ELR (cell line): Measurements from ENCODE around the gene CTNNA3.

Experiments used
- DNase-seq: peaks from one replicate; pipeline ENCODE4 v3.0.0-alpha.2; 2015; ENCODE audit warnings: low read depth

The CTNNA3 gene

DNA sequence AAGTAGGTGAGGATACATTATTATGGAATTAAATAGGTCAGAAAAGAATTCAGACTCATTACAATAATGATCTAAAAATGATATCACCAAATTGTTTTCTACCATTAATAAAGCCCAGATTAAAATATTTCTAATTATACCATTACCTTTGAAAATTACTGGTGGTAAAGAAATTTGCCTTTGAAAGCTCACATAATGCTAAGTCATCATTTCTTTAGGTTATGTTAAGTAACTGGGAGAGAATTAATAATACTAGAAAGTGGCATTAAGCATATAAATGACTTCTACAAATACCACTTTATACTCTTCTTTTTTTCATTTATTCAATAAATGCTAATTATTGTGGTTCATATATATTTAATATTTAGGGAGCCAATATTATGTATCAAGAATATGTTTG lies 1411.4 kb downstream of the CTNNA3 start:
- no peak for DNase-seq

DNA sequence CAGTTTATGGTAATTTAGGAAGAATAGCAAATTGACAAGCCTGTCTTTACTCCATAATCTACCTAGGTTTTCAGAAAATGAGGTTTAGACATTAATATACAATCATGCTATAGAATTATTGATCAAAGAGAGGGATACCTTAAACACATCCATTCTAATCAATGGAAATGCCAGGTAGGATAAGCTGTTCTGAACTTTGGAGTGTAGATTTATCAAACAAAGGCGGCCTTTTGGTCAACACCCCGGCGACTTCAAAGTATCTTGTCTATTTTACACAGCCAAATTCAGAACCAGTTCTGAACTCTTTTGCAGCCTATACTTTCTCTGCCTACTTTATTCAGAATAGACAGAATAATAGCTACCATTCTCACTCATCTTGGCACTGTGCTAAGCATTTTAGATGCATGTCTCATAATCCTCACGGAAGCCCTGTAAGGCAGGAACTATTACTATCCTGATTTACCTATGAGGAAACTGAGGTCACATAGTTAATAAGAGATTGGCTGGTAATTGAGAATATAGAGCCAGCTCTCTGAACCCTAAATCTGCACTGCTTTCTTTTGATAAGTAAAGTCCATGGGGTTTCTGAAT lies 1412.0 kb downstream of the CTNNA3 start:
- DNase-seq, result no peak

DNA sequence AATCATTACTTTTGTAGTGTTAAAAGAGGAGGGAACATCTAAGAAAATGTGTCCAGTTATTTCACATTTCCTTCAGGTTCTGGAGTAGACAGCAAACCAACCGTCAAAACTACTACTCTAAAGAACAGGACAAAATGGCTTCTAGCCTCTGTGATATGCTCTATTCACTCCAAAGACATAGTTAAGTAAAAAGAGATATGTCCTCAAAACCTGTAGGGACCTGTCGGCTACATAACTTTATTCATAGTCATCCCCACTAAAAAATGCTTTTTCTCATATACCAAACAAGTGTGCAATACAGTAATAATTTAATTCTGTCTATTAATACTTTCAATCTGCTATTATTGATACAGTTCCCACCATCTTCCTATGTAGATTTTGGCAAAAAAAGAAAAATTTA lies 1412.9 kb downstream of the CTNNA3 start:
- DNase-seq, result no peak

DNA sequence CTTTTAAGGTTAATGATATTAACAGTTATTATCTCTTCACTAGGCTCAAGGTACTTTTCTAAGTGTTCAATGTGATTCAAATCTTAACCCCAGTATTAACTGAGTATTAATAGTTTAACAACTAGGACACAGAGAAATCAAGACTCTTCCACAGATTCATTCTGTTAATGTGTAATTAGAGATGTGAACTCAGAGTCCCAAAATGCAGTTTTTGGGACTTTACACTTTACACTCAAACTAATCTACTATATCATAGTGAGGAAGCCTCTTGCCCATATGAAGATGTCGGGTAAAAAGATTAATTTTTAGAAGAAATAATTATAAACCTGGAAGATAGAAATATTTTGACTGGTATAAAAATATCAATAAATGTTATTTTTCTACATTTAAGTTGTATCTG lies 1414.7 kb downstream of the CTNNA3 start:
- DNase-seq, result no peak

DNA sequence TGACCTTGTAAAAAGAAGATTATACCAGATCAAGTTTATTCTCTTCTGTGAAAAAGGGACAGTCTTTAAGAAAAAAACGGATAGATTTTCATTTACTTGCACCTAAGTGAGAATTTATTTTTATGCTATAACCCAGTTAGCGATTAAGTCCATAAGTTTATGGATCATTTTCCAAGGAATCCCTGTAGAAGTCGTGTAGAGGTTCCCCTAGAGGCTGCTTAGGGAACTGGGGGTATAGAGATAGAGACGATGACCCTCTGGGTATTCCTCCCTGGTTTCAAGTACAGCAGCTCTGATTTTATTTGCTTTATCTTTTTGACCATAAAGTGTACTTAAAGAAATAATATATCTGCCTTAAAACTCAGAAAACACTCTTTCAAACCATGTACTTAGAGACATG lies 1418.5 kb downstream of the CTNNA3 start:
- DNase-seq, result peak; percentile 4

DNA sequence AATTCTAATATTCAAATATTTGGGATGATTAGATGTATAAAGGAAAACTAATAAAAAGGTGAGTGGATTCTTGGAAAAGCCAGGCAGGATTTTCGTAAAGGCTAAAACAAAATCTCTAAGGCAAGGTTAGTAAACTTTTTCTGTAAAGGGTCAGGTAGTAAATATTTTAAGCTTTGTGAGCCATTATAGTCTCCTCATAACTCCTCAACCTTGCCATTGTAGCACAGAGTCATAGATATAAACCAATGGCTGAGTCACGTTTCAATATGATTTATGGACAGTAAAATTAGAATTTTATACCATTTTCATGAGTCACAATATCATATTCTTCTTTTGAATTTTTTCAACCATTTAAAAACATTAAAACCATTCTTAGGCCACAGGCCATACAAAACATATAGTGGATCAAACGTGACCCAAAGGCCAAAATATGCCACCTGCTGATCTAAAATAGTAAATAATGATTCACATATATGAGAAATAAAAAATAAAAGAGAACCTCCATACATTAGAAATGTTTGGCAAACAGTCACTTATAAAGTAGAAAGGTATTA lies 1422.0 kb downstream of the CTNNA3 start:
- DNase-seq, result peak; percentile 12

DNA sequence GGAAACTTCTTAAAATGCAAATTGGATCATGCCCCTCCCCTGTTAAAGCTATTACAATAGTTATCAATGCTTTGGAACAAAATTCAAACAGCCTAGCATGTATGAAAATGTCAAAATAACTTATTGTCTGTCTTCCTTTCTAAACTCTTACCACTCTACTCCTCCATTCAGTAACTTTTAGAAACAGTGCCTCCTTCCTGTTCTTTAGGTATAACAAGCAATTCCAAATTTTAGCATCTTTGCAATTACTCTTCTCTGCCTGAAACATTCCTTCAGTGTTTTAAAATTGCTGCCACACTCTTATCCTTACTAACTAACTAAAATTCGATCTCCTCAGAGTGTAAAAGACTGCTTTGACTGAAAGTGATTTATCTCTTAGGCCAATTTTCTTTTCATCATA lies 1430.6 kb downstream of the CTNNA3 start:
- DNase-seq, result no peak

DNA sequence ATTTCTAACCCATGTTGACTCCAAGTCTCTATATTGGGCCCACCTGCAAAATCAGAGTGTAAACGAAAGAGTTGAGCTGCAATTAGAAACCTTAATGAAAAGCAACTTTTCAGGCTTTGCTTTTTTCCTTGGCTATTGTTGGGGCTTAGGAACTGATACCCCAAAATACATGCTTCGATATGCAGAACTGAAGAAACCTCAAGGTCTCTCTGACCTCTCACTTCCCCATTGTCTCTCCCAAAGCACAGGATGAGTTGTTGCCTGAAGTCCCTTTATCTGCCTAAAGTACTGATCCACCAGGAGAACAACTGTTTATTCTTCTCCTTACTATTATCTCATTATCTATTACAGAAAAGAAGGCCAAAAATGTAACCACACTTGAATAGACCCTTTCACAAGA lies 1436.2 kb downstream of the CTNNA3 start:
- DNase-seq, result no peak

DNA sequence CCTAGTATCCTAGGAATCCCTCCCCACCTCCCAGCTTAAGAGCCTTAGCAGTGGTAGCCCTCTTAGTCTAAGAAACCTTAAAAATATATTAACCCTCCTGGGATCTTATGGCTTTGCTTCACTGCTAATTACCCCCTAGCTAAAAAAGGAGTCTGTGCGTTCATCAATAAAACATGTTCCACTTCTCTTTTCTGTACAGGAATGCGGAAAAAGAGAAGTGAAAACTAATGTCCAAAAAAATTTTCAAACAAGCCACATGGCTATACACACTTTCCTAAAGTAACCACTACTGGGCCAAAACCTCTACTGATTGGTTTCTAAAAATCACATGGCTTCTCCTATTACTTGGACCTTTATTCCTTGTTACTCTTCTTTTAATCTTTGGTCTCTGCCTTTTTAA lies 1437.3 kb downstream of the CTNNA3 start:
- DNase-seq, result no peak

DNA sequence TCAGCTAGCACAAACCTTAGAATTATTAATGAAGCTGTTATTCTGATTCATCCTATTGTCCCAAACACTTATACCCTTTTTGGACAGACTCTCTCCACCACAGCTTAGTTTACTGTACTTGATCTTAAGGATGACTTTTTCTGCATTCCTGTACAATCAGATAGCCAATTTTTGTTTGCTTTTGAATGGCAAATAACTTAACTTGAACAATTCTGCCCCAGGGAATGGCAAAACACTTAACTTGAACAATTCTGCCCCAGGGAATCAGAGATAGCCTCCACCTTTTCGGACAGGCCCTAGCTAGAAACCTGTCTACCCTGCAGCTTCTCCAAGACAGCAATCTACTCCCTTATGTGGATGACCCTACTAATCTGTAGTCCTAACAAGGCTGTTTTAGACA lies 1438.2 kb downstream of the CTNNA3 start:
- no peak for DNase-seq

DNA sequence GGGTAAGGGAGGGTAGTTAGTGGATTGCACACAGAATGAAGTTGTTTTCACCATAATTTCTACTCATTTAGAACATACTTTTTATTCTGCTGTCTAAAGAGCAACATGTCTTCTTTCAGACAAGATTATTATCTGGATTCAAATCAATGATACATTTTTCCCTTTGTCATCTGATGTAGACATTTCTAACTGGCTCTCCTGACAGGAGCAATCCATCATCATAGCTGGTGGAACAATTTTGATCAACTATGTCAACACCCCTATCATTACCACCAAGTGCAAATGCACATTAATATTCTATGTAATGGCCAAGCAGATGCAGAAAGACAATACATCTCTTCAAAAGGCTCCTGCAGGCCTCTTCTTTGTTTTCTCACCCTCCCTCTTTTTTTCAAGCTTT lies 1443.0 kb downstream of the CTNNA3 start:
- no peak for DNase-seq

DNA sequence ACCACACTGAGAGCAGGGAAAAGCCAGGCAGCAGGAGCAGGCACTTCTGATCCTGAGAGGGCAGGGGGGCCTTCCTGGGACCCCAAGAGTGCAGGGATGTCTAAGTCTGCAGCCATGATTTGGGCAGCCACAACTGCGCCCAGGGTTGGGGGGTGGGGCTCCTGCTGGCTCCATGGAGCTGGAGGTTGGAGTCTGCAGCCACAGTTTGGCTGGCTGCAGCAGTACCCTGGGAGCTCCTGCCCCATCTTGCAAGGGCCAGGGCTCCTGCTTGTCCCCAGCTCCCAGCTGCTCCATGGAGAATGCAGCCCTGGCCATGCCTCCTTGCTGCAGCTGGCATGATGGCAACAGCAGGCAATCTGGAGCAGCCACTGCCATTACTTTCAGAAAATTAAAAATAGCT lies 1449.8 kb downstream of the CTNNA3 start:
- DNase-seq, result no peak

DNA sequence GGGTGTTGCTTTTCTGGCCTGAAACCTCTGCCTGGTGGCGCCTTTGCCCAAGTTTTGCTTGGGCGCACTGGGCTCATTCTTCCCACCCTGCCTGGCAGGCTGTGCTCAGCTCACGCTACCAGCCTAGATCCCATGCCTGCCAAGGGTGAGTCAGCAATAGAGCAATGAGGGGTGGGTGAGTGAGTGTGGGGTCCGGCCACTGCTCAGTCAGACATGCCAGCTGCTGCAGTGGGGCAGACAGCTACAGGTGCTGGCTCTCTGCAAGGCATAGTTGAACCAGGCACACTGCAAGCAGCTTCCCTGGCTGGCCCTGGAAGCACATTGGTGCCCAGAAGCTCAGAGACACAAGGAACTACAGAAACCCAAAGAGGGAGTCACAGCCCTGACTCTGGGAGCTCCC lies 1451.0 kb downstream of the CTNNA3 start:
- no peak for DNase-seq

DNA sequence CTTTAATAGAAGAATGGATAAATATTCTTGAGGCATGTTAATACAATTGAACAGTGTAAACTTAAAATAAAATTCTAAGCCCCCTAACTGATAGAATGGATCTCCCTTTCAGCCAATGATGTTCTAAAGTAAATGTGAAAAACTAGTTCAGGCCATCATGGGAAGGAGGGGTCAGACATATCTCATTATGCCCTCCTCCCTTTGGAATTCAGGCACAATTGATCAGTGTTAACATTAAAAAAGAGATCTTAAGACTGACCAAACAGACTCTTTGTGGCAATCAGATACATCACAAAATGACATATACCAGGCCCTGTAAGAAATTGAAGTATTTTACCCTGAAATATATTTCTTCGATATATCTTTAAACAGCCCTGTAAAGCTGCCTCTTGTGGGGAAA lies 1453.1 kb downstream of the CTNNA3 start:
- no peak for DNase-seq

DNA sequence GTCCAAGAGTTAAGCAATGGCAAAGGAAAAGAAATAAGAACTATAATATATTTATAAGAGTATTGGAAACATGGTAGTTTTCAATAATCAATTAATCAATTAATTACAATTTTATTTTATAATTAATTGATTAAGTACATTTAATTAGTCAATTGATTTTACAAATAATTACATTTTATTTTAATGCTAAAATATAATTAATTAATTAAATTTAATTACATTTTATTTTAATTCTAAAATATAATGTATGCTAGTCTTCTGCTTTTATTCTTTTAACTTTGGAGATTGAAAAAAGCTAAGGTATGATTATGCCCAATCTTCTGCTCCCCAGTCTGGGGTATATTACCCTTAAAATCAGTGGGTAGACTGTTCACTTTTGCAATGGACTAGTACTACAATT lies 1456.9 kb downstream of the CTNNA3 start:
- DNase-seq, result no peak

DNA sequence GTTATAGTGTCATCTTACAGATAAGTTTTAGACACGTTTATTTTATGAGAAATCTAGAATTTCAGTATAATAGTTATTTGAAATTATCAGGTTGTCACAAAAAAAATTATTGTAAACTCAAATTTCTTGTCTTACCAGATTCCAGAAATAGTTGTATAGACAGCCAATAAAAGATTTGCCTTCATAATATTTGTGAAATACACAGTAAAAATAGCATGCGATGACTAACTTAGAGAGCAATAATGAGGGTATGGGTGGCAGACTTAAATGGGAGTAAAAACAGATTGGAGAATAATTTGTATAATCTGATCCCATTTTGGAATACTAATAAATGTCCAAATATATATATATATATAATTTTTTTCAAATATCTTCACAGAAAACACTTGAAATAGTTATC lies 1457.7 kb downstream of the CTNNA3 start:
- no peak for DNase-seq

DNA sequence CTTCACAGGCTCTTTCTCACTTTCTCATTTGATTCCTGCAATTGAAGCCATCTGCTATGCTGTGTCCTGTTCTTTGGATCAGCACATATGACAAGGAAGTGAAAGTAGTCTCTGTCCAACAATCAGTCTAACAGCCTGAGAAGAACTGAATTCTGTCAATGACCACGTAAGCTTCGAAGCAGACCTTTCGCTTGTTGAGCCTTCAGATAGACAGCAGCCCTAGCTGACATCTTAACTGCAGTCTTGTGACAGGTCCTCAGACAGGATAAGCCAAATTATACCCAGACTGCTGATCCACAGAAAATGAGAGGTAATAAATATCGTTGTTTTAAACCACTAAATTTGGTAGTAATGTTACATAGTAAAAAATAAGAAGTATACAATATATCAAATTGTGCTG lies 1461.1 kb downstream of the CTNNA3 start:
- peak; percentile 24 for DNase-seq

DNA sequence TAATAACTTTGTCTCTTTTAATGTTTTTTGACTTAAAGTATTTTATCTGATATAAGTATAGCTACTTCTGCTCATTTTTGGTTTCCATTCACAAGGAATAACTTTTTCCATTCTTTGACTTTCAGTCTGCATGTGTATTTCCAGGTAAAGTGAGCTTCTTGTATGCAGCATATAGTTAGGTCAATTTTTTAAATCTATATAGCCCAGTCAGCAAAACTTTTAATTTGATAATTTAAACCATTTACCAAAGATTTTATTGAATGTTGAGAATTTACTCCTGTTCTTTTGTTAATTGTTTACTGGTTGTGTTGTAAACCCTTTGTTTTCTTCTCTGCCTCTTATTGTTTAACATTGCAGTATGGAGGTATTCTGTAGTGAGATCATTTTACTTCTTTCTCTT lies 1467.1 kb downstream of the CTNNA3 start:
- DNase-seq, result no peak

DNA sequence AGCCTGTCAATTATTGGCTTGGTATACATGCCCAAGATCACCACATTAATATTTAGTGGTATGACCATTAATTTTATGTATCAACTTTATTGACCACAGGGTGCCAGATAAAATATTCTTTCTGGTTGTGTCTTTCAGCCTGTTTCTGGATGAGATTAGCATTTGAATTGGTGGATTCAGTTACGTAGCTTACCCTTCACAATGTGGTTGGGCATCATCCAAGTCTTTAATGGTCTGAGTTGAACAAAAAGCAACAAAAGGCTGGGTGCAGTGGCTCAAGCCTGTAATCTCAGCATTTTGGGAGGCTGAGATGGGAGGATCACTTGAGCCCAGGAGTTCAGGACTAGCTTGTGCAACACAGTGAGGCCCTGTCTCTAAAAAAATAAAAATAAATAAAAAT lies 1472.3 kb downstream of the CTNNA3 start:
- DNase-seq, result no peak

DNA sequence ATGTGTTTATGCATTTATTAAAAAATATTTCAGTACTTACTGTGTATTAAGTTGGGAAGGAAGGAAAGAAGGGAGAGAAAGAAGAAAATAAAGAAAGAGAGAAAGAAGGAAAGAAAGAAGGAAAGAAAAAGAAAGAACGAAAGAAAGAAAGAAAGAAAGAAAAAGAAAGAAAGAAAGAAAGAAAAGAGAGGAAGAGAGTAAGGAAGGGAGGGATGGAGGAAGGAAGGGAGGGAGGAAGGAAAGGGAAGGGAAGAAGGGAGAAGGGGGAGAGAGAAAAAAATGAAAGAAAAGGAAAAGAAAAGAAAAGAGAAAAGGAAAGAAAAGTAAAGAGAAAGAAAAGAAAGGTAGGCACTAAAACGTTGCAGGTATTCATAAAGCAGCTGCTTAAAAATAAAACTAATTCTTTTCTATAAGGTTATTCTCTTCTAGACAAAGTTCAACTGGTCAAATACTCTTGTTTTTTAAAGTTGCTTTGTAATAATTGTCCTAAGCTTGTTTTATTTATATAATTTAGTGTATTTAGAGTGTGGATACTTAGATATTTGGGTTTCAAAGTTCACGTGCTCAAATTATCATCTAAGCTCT lies 1473.4 kb downstream of the CTNNA3 start:
- DNase-seq, result no peak

DNA sequence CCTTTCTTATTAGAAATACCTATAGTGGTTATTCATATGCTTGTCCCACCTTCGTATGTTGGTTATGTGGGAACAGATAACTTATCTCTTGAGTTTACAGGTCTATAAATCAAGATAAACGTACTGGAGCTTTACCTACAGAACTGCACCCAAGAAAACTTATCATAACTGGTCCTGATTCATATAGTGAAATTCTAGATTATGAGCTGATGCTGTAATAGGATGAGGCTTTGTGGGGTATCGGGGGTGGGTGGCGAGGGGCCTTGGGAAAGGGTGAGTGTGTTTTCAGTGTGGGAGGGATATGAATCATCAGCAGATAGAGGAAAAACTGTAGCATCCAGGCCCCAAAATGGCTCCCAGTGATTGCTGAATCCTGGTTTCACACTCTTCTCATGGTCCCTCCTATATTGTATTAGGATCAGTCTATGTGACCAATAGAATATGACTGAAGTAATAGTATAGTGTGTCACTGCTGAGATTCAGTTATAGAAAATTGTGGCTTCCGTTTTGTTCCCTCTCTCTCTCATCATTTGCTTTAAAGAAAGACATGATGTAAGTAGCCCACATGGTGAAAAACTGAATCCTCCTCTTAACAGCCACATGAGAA lies 1476.9 kb downstream of the CTNNA3 start:
- DNase-seq, result no peak

DNA sequence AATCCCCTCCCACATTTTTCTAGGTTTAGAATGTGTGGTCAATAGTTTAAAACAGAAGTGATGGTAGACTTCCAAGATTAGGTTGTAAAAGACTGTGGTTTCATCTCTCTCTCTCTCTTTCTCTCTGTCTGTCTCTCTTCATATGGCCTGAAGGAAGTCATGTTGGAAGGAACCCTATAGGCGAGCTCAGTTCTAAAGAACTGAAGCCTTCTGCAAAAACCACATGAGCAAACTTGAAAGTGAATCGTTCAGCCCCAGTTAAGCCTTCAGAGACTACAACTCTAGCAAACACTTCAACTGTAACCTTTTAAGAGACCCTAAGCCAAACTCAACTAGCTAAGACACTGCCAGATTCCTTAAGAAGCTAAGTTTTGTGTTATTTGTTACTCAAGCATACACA lies 1477.7 kb downstream of the CTNNA3 start:
- no peak for DNase-seq

DNA sequence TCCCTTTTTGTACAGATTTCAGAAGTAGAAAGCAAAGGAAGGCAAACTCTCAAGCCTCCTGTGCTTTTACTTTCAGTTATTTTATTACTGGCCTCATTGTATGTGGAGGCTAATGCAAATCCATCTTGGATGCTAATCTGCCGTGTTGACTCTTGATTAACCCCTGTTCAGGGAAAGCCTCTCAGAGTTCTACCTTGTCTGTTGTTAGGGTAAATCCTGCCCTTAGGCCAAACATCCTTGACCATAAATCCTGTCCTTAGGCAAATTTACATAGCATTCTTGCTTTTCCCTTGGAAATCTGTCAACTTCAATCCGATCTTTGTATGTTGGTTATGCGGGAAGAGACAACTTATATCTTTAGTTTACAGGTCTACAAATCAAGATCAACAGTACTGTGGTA lies 1480.1 kb downstream of the CTNNA3 start:
- no peak for DNase-seq
